Astrocyte (in vitro differentiated cells and primary cell): ENCODE data around the gene SLC25A13. TPM values are rescaled to one million over a fixed set of nuclear protein-coding genes. Genes with fewer than 3 reads are reported as not detected.

Source experiments
- DNase-seq: peaks from one replicate; pipeline ENCODE4 v3.0.0-alpha.2; 2010; ENCODE audit warnings: low read depth
- FAIRE-seq: peaks from 2 replicates; lab custom pipeline; 2011; peaks lifted over from hg19 to GRCh38; lab: Jason Lieb, UNC
- H2AFZ ChIP-seq: 2 replicates; pipeline ENCODE4 v1.6.0; 2012; ENCODE audit warnings: low read depth, low read length, inconsistent platforms
- H3K27ac ChIP-seq: 2 replicates; pipeline ENCODE4 v1.5.1; 2011; ENCODE audit warnings: low read depth, low read length, inconsistent platforms
- H3K27me3 ChIP-seq: 2 replicates; pipeline ENCODE4 v1.6.0; 2011; ENCODE audit warnings: low read length, inconsistent platforms; ENCODE audit not compliant: insufficient read depth
- H3K36me3 ChIP-seq: 2 replicates; pipeline ENCODE4 v1.5.1; 2011; ENCODE audit warnings: low read length, inconsistent platforms; ENCODE audit not compliant: insufficient read depth
- H3K4me1 ChIP-seq: 2 replicates; pipeline ENCODE4 v1.5.1; 2011; ENCODE audit warnings: low read length, inconsistent platforms; ENCODE audit not compliant: insufficient read depth
- H3K4me2 ChIP-seq: 2 replicates; pipeline ENCODE4 v1.6.0; 2012; ENCODE audit warnings: low read length, inconsistent platforms
- H3K4me3 ChIP-seq: 2 replicates; pipeline ENCODE4 v1.5.1; 2011; ENCODE audit warnings: low read depth, mild to moderate bottlenecking, low read length, inconsistent platforms; ENCODE audit not compliant: insufficient read depth
- H3K79me2 ChIP-seq: 2 replicates; pipeline ENCODE4 v1.6.0; 2012; ENCODE audit warnings: mild to moderate bottlenecking, low read length, inconsistent platforms; ENCODE audit not compliant: insufficient read depth
- H3K9ac ChIP-seq: 2 replicates; pipeline ENCODE4 v1.6.0; 2012; ENCODE audit warnings: mild to moderate bottlenecking, low read length, inconsistent platforms
- H3K9me3 ChIP-seq: 2 replicates; pipeline ENCODE4 v1.5.1; 2012; ENCODE audit warnings: low read depth, mild to moderate bottlenecking, low read length, inconsistent platforms; ENCODE audit not compliant: insufficient read depth
- H4K20me1 ChIP-seq: 2 replicates; pipeline ENCODE4 v1.6.0; 2012; ENCODE audit warnings: low read length, inconsistent platforms; ENCODE audit not compliant: insufficient read depth
- H3K27ac Mint-ChIP-seq: one replicate; pipeline ENCODE4 v1.8.0; 2021; ENCODE audit warnings: mild to moderate bottlenecking, mixed read lengths; ENCODE audit not compliant: unreplicated experiment
- H3K27me3 Mint-ChIP-seq: one replicate; pipeline ENCODE4 v1.8.0; 2021; ENCODE audit warnings: low read depth, mixed read lengths; ENCODE audit not compliant: unreplicated experiment
- H3K36me3 Mint-ChIP-seq: one replicate; pipeline ENCODE4 v1.8.0; 2021; ENCODE audit warnings: low read depth, mixed read lengths; ENCODE audit not compliant: unreplicated experiment
- H3K4me1 Mint-ChIP-seq: one replicate; pipeline ENCODE4 v1.8.0; 2021; ENCODE audit warnings: low read depth, mixed read lengths; ENCODE audit not compliant: unreplicated experiment
- H3K4me3 Mint-ChIP-seq: one replicate; pipeline ENCODE4 v1.8.0; 2021; ENCODE audit warnings: mild to moderate bottlenecking, moderate library complexity, mixed read lengths; ENCODE audit not compliant: unreplicated experiment
- H3K9me3 Mint-ChIP-seq: one replicate; pipeline ENCODE4 v1.8.0; 2021; ENCODE audit warnings: mild to moderate bottlenecking, mixed read lengths; ENCODE audit not compliant: unreplicated experiment
- CTCF ChIP-seq: IDR thresholded peaks from 2 replicates; pipeline ENCODE4 v1.5.1; 2011; ENCODE audit warnings: low read depth, mild to moderate bottlenecking, inconsistent platforms, low read length, moderate library complexity; ENCODE audit not compliant: insufficient read depth
- EZH2 ChIP-seq: IDR thresholded peaks from 2 replicates; pipeline ENCODE4 v1.6.1; 2012; ENCODE audit warnings: mild to moderate bottlenecking, low read length, inconsistent platforms; ENCODE audit not compliant: insufficient read depth
- total RNA-seq: library from RNA; stranded (reverse); gene quantifications from 2 replicates; pipeline ENCODE4 v1.2.1, GENCODE V29; 2021

Gene SLC25A13
- total RNA-seq, 1 donor from 2014 or later, result 58.1 TPM

GRCh38 chr7:96342049-96342448 lies 20.2 kb upstream of the SLC25A13 start:
- H3K4me1 Mint-ChIP-seq, result no peaks in the 10 kb centered on the region
- H3K27me3 Mint-ChIP-seq, result no peaks in the 10 kb centered on the region
- no peaks in the 10 kb centered on the region for H3K36me3 Mint-ChIP-seq
- Histone ChIP-seq H4K20me1 (no peaks in the 10 kb centered on the region), H3K4me2 (no peak overlapping the region), H3K9me3 (no peaks in the 10 kb centered on the region), H3K4me3 (no peak overlapping the region), H2AFZ (no peak overlapping the region), H3K27me3 (peaks cover 2% of the 10 kb centered on the region), H3K27ac (no peak overlapping the region), H3K79me2 (no peaks in the 10 kb centered on the region), H3K9ac (no peak overlapping the region), H3K4me1 (no peaks in the 10 kb centered on the region), H3K36me3 (no peaks in the 10 kb centered on the region)
- FAIRE-seq (no peak), DNase-seq (no peak)
- H3K4me3 Mint-ChIP-seq, result no peak overlapping the region
- TF ChIP-seq CTCF, result no peak
- no peak for TF ChIP-seq EZH2
- no peaks in the 10 kb centered on the region for H3K9me3 Mint-ChIP-seq
- H3K27ac Mint-ChIP-seq, result no peak overlapping the region

- no peaks in the 10 kb centered on the region for H3K4me1 Mint-ChIP-seq
- H3K27ac ChIP-seq, result no peak overlapping the region
- no peaks in the 10 kb centered on the region for H3K36me3 Mint-ChIP-seq
- H3K4me2 ChIP-seq, result no peak overlapping the region
- peaks cover 2% of the 10 kb centered on the region for H3K9me3 Mint-ChIP-seq
- TF ChIP-seq CTCF, result no peak
- TF ChIP-seq EZH2, result no peak
- H3K27me3 Mint-ChIP-seq, result no peaks in the 10 kb centered on the region
- no peaks in the 10 kb centered on the region for H3K4me1 ChIP-seq
- no peak overlapping the region for H2AFZ ChIP-seq
- DNase-seq (peak; percentile 25), FAIRE-seq (no peak)
- H3K36me3 ChIP-seq, result no peaks in the 10 kb centered on the region
- no peaks in the 10 kb centered on the region for H3K79me2 ChIP-seq
- no peak overlapping the region for H3K27ac Mint-ChIP-seq
- H3K9ac ChIP-seq, result no peak overlapping the region
- H4K20me1 ChIP-seq, result no peaks in the 10 kb centered on the region
- no peak overlapping the region for H3K4me3 Mint-ChIP-seq
- H3K27me3 ChIP-seq, result no peaks in the 10 kb centered on the region
- H3K9me3 ChIP-seq, result no peaks in the 10 kb centered on the region
- no peak overlapping the region for H3K4me3 ChIP-seq
Measured at GRCh38 chr7:96337519-96337918, 15.6 kb upstream of the SLC25A13 start.

- Histone ChIP-seq H3K9ac (no peak overlapping the region), H3K79me2 (no peaks in the 10 kb centered on the region), H3K27me3 (no peaks in the 10 kb centered on the region), H3K4me2 (no peak overlapping the region), H2AFZ (no peak overlapping the region), H3K27ac (no peak overlapping the region), H3K4me3 (no peak overlapping the region), H3K36me3 (no peaks in the 10 kb centered on the region), H4K20me1 (no peaks in the 10 kb centered on the region), H3K9me3 (no peaks in the 10 kb centered on the region), H3K4me1 (no peaks in the 10 kb centered on the region)
- FAIRE-seq, result no peak
- no peaks in the 10 kb centered on the region for H3K27me3 Mint-ChIP-seq
- H3K4me1 Mint-ChIP-seq, result peaks cover 9% of the 10 kb centered on the region
- no peak for DNase-seq
- H3K27ac Mint-ChIP-seq, result no peak overlapping the region
- H3K36me3 Mint-ChIP-seq, result no peaks in the 10 kb centered on the region
- H3K4me3 Mint-ChIP-seq, result no peak overlapping the region
- H3K9me3 Mint-ChIP-seq, result peaks cover 2% of the 10 kb centered on the region
- TF ChIP-seq CTCF (no peak), EZH2 (no peak)
Measured at GRCh38 chr7:96332325-96332724, 10.4 kb upstream of the SLC25A13 start.
